ENCODE results near the gene NEK8.

DNA sequence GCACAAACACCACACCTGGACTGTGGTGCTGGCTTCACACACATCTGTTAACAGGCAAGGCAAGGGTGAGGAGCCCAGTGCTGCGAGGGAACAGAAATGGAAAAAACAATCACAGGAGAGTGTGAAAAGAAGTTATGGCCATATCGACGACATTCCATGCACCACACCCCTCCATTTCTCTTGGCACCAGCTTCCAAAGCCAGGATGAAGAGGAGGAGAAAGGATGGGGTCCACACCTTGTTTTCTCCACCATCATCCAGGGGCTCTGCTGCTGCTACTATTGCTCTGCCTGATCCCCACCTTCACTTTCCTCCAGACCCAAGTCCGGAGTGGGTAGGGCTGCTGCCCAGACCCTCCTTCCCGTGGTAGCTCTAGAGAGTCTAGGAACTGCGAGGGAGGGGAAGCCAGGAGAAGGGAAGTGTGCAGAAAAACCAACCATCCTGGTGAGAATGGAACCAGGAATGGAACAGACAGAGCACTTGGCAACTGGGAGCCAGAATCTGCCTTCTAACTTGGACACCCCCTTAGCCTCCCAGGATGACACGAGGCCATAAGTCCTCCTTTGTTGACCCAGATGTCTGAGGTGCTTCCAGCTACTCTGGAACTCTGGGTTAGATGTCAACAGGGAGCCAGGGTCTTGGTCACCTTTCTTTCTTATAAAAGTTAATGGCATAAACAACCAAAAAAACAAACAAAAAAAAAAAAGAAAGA, 15.7 kb upstream of the NEK8 start:
- no peak for TF ChIP-seq CTCF (IDR thresholded peaks at IDR 0.05)
- no peak for TF ChIP-seq POLR2A (IDR thresholded peaks at IDR 0.05)
